ENCODE data around the gene SDCBP2. TPM values are rescaled to one million over a fixed set of nuclear protein-coding genes. Genes with fewer than 3 reads are reported as not detected.

The SDCBP2 gene
- total RNA-seq, 3 donors from 2014 or later: 1.9 to 3.2 (median 2.2) TPM

- Mint-ChIP-seq H3K27me3 (ENCODE audit: low read depth) (no peaks in the 10 kb centered on the region), H3K9me3 (no peaks in the 10 kb centered on the region), H3K4me1 (ENCODE audit: low read depth) (peaks cover 26% of the 10 kb centered on the region), H3K4me3 (no peak overlapping the region), H3K36me3 (ENCODE audit: insufficient read depth) (peaks cover 5% of the 10 kb centered on the region)
- ATAC-seq: no peak
- no peak for DNase-seq
Observed at GRCh38 chr20:1293641-1294379, 35.1 kb downstream of the SDCBP2 start.

GRCh38 chr20:1292620-1293019, 36.3 kb downstream of the SDCBP2 start:
- H3K9me3 Mint-ChIP-seq: no peaks in the 10 kb centered on the region
- H3K27me3 Mint-ChIP-seq (ENCODE audit: low read depth): no peaks in the 10 kb centered on the region
- no peak for ATAC-seq
- H3K36me3 Mint-ChIP-seq (ENCODE audit: insufficient read depth): peaks cover 5% of the 10 kb centered on the region
- H3K4me3 Mint-ChIP-seq: no peak overlapping the region
- peaks cover 33% of the 10 kb centered on the region for H3K4me1 Mint-ChIP-seq (ENCODE audit: low read depth)
- DNase-seq: no peak

- ATAC-seq (no peak), DNase-seq (no peak)
- no peak overlapping the region for H3K4me3 Mint-ChIP-seq
- no peaks in the 10 kb centered on the region for H3K27me3 Mint-ChIP-seq (ENCODE audit: low read depth)
- peaks cover 3% of the 10 kb centered on the region for H3K36me3 Mint-ChIP-seq (ENCODE audit: insufficient read depth)
- no peaks in the 10 kb centered on the region for H3K9me3 Mint-ChIP-seq
- H3K4me1 Mint-ChIP-seq (ENCODE audit: low read depth): peaks cover 46% of the 10 kb centered on the region
Observed at GRCh38 chr20:1291191-1291741, 37.7 kb downstream of the SDCBP2 start.

- no peak for ATAC-seq
- Mint-ChIP-seq H3K27me3 (ENCODE audit: low read depth) (no peaks in the 10 kb centered on the region), H3K4me3 (no peak overlapping the region), H3K36me3 (ENCODE audit: insufficient read depth) (peaks cover 3% of the 10 kb centered on the region), H3K4me1 (ENCODE audit: low read depth) (peaks cover 66% of the 10 kb centered on the region), H3K9me3 (no peaks in the 10 kb centered on the region)
- no peak for DNase-seq
Observed at GRCh38 chr20:1287787-1288569, 41.0 kb downstream of the SDCBP2 start.

- no peaks in the 10 kb centered on the region for H3K27me3 Mint-ChIP-seq (ENCODE audit: low read depth)
- peaks cover 3% of the 10 kb centered on the region for H3K36me3 Mint-ChIP-seq (ENCODE audit: insufficient read depth)
- ATAC-seq (peak; percentile 90 to 95), DNase-seq (no peak)
- H3K4me1 Mint-ChIP-seq (ENCODE audit: low read depth): peaks cover 63% of the 10 kb centered on the region
- H3K9me3 Mint-ChIP-seq: no peaks in the 10 kb centered on the region
- H3K4me3 Mint-ChIP-seq: peak overlapping the region; percentile 72
Observed at GRCh38 chr20:1287306-1287705, 41.6 kb downstream of the SDCBP2 start.

- H3K9me3 Mint-ChIP-seq: no peaks in the 10 kb centered on the region
- DNase-seq: peak; percentile 21
- H3K36me3 Mint-ChIP-seq (ENCODE audit: insufficient read depth): peaks cover 3% of the 10 kb centered on the region
- ATAC-seq: peak; percentile 29 to 48
- H3K27me3 Mint-ChIP-seq (ENCODE audit: low read depth): no peaks in the 10 kb centered on the region
- peak overlapping the region; percentile 72 for H3K4me3 Mint-ChIP-seq
- H3K4me1 Mint-ChIP-seq (ENCODE audit: low read depth): peaks cover 61% of the 10 kb centered on the region
Observed at GRCh38 chr20:1286267-1287024, 42.5 kb downstream of the SDCBP2 start.

GRCh38 chr20:1283522-1284510, 45.1 kb downstream of the SDCBP2 start:
- H3K4me1 Mint-ChIP-seq (ENCODE audit: low read depth): peaks cover 71% of the 10 kb centered on the region
- no peak overlapping the region for H3K4me3 Mint-ChIP-seq
- H3K27me3 Mint-ChIP-seq (ENCODE audit: low read depth): no peaks in the 10 kb centered on the region
- peaks cover 11% of the 10 kb centered on the region for H3K36me3 Mint-ChIP-seq (ENCODE audit: insufficient read depth)
- DNase-seq: no peak
- H3K9me3 Mint-ChIP-seq: no peaks in the 10 kb centered on the region
- no peak for ATAC-seq

GRCh38 chr20:1282966-1283365, 46.0 kb downstream of the SDCBP2 start:
- DNase-seq (no peak), ATAC-seq (no peak)
- Mint-ChIP-seq H3K4me1 (ENCODE audit: low read depth) (peaks cover 68% of the 10 kb centered on the region), H3K9me3 (no peaks in the 10 kb centered on the region), H3K4me3 (no peak overlapping the region), H3K27me3 (ENCODE audit: low read depth) (no peaks in the 10 kb centered on the region), H3K36me3 (ENCODE audit: insufficient read depth) (peaks cover 9% of the 10 kb centered on the region)

GRCh38 chr20:1281279-1282057, 47.5 kb downstream of the SDCBP2 start:
- no peak overlapping the region for H3K4me3 Mint-ChIP-seq
- DNase-seq (no peak), ATAC-seq (no peak)
- H3K4me1 Mint-ChIP-seq (ENCODE audit: low read depth): peaks cover 54% of the 10 kb centered on the region
- peaks cover 9% of the 10 kb centered on the region for H3K36me3 Mint-ChIP-seq (ENCODE audit: insufficient read depth)
- H3K27me3 Mint-ChIP-seq (ENCODE audit: low read depth): no peaks in the 10 kb centered on the region
- H3K9me3 Mint-ChIP-seq: no peaks in the 10 kb centered on the region

- no peaks in the 10 kb centered on the region for H3K9me3 Mint-ChIP-seq
- no peak for ATAC-seq
- H3K4me1 Mint-ChIP-seq (ENCODE audit: low read depth): peaks cover 51% of the 10 kb centered on the region
- H3K4me3 Mint-ChIP-seq: no peak overlapping the region
- H3K36me3 Mint-ChIP-seq (ENCODE audit: insufficient read depth): peaks cover 9% of the 10 kb centered on the region
- DNase-seq: no peak
- no peaks in the 10 kb centered on the region for H3K27me3 Mint-ChIP-seq (ENCODE audit: low read depth)
Observed at GRCh38 chr20:1280195-1281102, 48.5 kb downstream of the SDCBP2 start.

GRCh38 chr20:1278993-1279392, 49.9 kb downstream of the SDCBP2 start:
- no peak overlapping the region for H3K4me3 Mint-ChIP-seq
- H3K27me3 Mint-ChIP-seq (ENCODE audit: low read depth): no peaks in the 10 kb centered on the region
- no peak for DNase-seq
- H3K9me3 Mint-ChIP-seq: no peaks in the 10 kb centered on the region
- peaks cover 9% of the 10 kb centered on the region for H3K36me3 Mint-ChIP-seq (ENCODE audit: insufficient read depth)
- ATAC-seq: no peak
- H3K4me1 Mint-ChIP-seq (ENCODE audit: low read depth): peaks cover 38% of the 10 kb centered on the region
